A673 (cell line): Measurements from ENCODE around the gene KCNQ1.

Experiments used
- CTCF ChIP-seq: fragments of 300-800, 200-600 bp; sonication (generic); conservative IDR thresholded peaks from 2 replicates; pipeline ENCODE4 v1.5.1; 2017; ENCODE audit warnings: low read depth, mild to moderate bottlenecking, antibody characterized with exemption, low read length, moderate library complexity, mixed read lengths
- EZH2 ChIP-seq: fragments of 200-600 bp; sonication (generic); IDR thresholded peaks from 2 replicates; pipeline ENCODE4 v1.6.1; 2017; ENCODE audit warnings: borderline replicate concordance, low read depth, mild to moderate bottlenecking, mixed read lengths, antibody characterized with exemption, low read length; ENCODE audit not compliant: poor library complexity, severe bottlenecking

GRCh38 chr11:2748061-2748813 lies 303.4 kb downstream of the KCNQ1 start:
- no peak for TF ChIP-seq CTCF
- TF ChIP-seq EZH2, result no peak
